Measurements from ENCODE around the gene VPS13D.

DNA sequence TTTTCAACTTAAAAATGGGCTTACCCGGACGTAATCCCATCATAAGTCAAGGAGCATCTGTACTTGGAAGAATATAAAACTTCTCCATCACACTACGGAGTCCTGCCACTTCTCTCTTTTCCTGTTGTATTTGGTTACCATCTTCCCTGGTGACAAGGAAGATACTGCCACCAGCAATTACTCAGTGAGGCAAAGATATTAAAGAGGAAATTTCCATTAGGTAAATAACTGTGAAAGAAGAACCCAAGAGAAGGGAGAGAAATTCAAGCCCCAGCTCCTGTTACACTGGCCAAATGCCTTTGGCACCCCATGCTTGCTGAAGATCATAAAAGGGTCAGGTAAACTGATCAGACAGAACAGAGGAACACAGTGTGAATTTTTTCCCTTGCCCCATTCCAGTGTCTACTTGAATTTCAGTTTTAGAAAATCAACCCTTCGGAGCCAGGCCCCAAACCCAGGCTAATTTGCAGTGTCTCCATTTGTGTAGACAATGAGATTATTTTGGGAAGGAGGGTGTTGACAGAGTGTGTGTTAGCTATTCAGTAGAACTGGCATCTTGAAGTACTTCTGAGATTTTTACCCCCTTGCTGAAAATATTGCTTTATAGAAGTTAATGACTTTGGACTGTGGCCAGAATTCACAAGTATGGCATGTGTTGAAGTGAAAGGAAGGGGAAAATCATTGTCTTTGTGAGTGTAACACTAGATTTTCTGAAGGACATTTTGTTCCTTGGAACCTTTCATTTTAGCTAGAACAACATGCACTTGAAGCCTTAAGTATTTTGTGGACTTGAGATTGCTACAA lies 221.1 kb downstream of the VPS13D start:
- TF ChIP-seq, protein P1, sequence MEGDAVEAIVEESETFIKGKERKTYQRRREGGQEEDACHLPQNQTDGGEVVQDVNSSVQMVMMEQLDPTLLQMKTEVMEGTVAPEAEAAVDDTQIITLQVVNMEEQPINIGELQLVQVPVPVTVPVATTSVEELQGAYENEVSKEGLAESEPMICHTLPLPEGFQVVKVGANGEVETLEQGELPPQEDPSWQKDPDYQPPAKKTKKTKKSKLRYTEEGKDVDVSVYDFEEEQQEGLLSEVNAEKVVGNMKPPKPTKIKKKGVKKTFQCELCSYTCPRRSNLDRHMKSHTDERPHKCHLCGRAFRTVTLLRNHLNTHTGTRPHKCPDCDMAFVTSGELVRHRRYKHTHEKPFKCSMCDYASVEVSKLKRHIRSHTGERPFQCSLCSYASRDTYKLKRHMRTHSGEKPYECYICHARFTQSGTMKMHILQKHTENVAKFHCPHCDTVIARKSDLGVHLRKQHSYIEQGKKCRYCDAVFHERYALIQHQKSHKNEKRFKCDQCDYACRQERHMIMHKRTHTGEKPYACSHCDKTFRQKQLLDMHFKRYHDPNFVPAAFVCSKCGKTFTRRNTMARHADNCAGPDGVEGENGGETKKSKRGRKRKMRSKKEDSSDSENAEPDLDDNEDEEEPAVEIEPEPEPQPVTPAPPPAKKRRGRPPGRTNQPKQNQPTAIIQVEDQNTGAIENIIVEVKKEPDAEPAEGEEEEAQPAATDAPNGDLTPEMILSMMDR (IDR thresholded peaks at IDR 0.05; ENCODE audit: extremely low read depth in 1 of 2, insufficient read depth in 1 of 2, low read depth in 1 of 2, low read length in 2 of 2): no peak
- no peak for TF ChIP-seq JUN (IDR thresholded peaks at IDR 0.05; ENCODE audit: borderline replicate concordance, insufficient read depth, insufficient read length, low read depth)
- no peak for TF ChIP-seq POLR2A (IDR thresholded peaks at IDR 0.05; ENCODE audit: low read depth, low read length)
- no peak for TF ChIP-seq POLR2AphosphoS5 (IDR thresholded peaks at IDR 0.05; ENCODE audit: insufficient read depth, low read depth, low read length)

Measured in endothelial cell of umbilical vein (primary cell).